ENCODE data around the gene LRMDA.
A peak's percentile ranks its signal among the peaks of the same experiment; 100 is the strongest.

LRMDA gene

DNA sequence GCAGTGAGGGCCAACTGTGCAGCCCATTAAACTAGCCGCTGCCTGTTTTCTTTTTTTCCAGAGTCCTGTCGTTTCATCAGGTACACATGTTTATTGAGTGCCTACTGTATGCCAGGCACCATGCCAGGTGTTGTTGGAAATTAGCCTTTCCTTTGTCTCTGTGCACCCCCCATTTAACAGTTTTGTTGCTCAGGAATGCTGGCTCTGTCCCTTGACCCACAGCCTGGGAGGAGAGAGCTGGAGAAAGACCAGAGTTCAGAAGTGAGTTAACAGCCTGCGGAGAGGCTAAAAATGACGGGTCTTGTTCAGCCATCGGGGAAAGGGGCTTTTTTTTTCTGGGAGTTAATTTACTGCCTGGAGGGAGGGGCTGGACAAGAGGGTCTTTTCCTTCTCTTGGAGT is 1.3 kb downstream of the LRMDA start:
- H3K4me3 ChIP-seq (ENCODE audit: low read length): no peak overlapping the region
- TF ChIP-seq, protein P1, sequence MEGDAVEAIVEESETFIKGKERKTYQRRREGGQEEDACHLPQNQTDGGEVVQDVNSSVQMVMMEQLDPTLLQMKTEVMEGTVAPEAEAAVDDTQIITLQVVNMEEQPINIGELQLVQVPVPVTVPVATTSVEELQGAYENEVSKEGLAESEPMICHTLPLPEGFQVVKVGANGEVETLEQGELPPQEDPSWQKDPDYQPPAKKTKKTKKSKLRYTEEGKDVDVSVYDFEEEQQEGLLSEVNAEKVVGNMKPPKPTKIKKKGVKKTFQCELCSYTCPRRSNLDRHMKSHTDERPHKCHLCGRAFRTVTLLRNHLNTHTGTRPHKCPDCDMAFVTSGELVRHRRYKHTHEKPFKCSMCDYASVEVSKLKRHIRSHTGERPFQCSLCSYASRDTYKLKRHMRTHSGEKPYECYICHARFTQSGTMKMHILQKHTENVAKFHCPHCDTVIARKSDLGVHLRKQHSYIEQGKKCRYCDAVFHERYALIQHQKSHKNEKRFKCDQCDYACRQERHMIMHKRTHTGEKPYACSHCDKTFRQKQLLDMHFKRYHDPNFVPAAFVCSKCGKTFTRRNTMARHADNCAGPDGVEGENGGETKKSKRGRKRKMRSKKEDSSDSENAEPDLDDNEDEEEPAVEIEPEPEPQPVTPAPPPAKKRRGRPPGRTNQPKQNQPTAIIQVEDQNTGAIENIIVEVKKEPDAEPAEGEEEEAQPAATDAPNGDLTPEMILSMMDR (conservative IDR thresholded peaks at IDR 0.05; ENCODE audit: low read depth, low read length): no peak
- no peak for DNase-seq (ENCODE audit: low read depth)

DNA sequence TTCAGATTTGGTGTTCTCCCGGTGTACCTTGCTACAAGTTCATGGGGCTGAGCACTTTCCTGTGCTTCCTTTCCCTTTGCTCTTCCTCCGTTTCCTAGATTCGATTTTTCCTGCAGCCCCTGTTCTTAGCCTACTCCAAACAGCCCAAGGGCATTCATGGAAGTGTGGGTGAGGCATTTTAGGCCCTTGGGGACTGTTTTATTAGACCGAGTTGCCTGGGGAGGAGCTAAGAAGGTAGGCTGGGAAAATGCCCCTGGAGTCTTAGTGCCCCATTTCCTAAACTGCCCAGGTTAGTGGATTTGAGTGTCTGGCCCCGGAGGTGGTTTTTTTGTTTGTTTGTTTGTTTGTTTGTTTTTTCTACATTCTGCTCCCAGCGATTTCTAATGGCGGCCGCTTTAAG is 1.8 kb downstream of the LRMDA start:
- H3K4me3 ChIP-seq (ENCODE audit: low read length): no peak overlapping the region
- no peak for DNase-seq (ENCODE audit: low read depth)
- TF ChIP-seq, protein P1 (conservative IDR thresholded peaks at IDR 0.05; ENCODE audit: low read depth, low read length): no peak

DNA sequence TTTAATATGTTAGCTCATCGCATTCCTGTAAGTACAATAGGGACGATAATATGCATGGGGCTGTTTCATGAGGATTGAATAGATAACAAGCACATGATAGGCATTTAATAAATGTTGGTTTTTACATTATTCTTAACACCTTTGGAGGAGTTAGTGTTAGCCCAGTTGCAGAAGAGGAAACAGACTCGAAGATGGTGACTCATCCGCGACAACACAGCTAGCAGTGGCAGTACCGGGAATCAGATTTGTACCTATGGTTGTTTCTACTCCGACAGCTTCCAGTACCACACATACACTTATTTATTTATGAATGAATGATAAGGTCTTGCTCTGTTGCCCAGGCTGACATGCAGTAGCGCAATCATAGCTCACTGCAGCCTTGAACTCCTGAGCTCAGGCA is 2.9 kb downstream of the LRMDA start:
- TF ChIP-seq, protein P1 (conservative IDR thresholded peaks at IDR 0.05; ENCODE audit: low read depth, low read length): no peak
- DNase-seq (ENCODE audit: low read depth): no peak

DNA sequence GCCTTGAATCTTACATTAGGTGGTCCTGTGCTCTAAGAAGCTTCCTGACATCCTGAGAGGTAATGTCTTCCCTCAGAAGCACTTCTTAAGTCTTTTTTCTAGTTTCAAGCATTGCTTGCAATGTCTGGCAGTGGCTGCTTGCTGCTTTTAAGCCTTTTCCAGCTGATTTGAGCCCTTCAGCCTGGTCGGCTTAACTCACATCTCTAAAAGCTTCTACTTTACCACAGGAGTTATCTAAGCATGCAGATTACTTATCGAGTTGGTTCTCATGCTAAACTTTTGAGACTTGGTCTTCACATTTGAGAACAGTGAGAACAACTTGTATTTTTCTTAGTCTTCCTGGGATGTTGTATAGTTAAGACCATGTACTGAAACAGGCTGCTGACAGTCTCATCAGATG is 3.9 kb downstream of the LRMDA start:
- H3K4me3 ChIP-seq (ENCODE audit: low read length): no peak overlapping the region
- peak; percentile 42 for DNase-seq (ENCODE audit: low read depth)
- TF ChIP-seq, protein P1 (conservative IDR thresholded peaks at IDR 0.05; ENCODE audit: low read depth, low read length): no peak

More for the DNA sequence above, 2.9 kb downstream of the LRMDA start:
- no peak overlapping the region for H3K4me3 ChIP-seq (ENCODE audit: low read length)

DNA sequence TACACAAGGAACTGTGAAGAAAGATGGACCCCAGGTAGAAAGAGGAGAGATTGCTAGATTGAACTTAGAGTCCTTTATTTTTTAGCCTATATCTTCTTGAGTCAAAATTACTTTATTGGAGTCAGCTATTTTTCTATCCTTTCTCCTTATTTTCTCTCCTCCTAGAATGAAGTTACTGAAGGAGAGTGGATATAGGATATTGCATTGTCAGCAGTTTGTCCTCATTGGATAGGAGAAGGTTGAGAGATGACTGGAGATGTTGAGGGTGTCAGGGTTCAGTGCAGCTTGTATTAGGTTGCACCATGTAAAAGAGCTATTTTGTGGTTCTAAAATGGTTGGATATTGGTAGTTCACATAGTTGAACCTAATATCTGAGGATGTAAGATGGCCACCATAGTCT is 5.5 kb downstream of the LRMDA start:
- H3K4me3 ChIP-seq (ENCODE audit: low read length): no peak overlapping the region
- TF ChIP-seq, protein P1 (conservative IDR thresholded peaks at IDR 0.05; ENCODE audit: low read depth, low read length): no peak
- DNase-seq (ENCODE audit: low read depth): no peak

DNA sequence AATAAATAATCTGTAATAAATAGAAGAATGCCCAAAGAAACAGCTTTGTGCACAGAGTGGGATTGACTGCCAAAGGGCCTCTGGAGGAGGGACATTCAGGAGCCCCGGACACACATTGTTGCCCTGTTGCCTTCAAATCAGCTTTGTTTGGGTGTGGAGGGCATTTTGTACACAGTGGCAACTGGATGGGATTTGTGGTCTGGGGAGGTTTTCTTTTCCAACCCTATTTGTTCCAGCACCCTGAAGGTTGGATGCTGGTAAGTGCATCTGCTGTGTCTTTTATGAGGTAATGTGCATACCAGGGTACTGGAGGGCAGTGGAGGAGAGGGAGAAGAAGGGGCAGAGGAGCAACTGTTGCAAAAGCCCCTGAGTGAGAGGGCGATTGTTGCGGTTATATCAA is 6.3 kb downstream of the LRMDA start:
- no peak for DNase-seq (ENCODE audit: low read depth)
- H3K4me3 ChIP-seq (ENCODE audit: low read length): no peak overlapping the region
- TF ChIP-seq, protein P1 (conservative IDR thresholded peaks at IDR 0.05; ENCODE audit: low read depth, low read length): no peak

DNA sequence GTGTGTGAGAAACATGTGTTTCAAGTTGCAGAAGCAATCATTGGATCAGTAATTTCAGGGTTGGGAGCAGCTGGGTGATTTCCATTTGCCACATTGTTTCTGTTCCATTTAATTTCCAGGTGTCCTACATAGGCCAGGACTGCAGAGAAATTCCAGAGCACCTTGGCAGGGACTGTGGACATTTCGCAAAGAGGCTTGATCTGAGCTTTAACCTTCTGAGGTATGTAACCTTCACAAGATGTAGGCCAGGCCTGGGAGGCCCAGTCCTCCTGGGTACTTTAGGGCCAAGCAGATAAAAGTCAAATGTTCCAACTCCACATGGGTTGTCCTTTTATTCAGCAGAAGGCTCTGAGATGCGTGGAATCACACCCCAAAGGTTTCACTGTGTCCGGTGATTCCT is 6.9 kb downstream of the LRMDA start:
- TF ChIP-seq, protein P1 (conservative IDR thresholded peaks at IDR 0.05; ENCODE audit: low read depth, low read length): no peak
- H3K4me3 ChIP-seq (ENCODE audit: low read length): no peak overlapping the region
- DNase-seq (ENCODE audit: low read depth): no peak
